KOPT-K1 (cell line): Measurements from ENCODE around the gene TMEM135.
"Not testable (repeated sequence)": the region's sequence is repeated elsewhere in the genome, so short reads cannot be mapped to it uniquely, and the experiment has no call there.

Experiments used
- H3K27ac ChIP-seq: fragments of 200-600 bp; sonication (generic); 2 replicates; pipeline ENCODE4 v1.5.1; 2016; ENCODE audit warnings: antibody characterized with exemption, mild to moderate bottlenecking, low read depth, low read length; ENCODE audit not compliant: poor library complexity, severe bottlenecking
- H3K36me3 ChIP-seq: fragments of 200-600 bp; sonication (generic); 2 replicates; pipeline ENCODE4 v1.5.1; 2017; ENCODE audit warnings: antibody characterized with exemption, mild to moderate bottlenecking, low read length, moderate library complexity; ENCODE audit not compliant: insufficient read depth
- H3K9me3 ChIP-seq: fragments of 200-600 bp; sonication (generic); 2 replicates; pipeline ENCODE4 v1.5.1; 2017; ENCODE audit warnings: antibody characterized with exemption, low read length, mild to moderate bottlenecking; ENCODE audit not compliant: insufficient read depth, poor library complexity, severe bottlenecking

TMEM135 gene

GRCh38 chr11:87083029-87083428 lies 45.3 kb downstream of the TMEM135 start:
- peaks cover 35% of the 10 kb centered on the region for H3K36me3 ChIP-seq
- H3K27ac ChIP-seq: peak overlapping the region; percentile 4
- H3K9me3 ChIP-seq: peaks cover 31% of the 10 kb centered on the region

- H3K9me3 ChIP-seq: peaks cover 43% of the 10 kb centered on the region
- no peak overlapping the region for H3K27ac ChIP-seq
- peaks cover 50% of the 10 kb centered on the region for H3K36me3 ChIP-seq
These were observed 54.4 kb downstream of the TMEM135 start for GRCh38 chr11:87092159-87092558.

GRCh38 chr11:87092567-87092966 lies 54.8 kb downstream of the TMEM135 start:
- Histone ChIP-seq H3K27ac (no peak overlapping the region), H3K36me3 (peaks cover 46% of the 10 kb centered on the region)

GRCh38 chr11:87097582-87097981 lies 59.8 kb downstream of the TMEM135 start:
- H3K27ac ChIP-seq: no peak overlapping the region
- peaks cover 44% of the 10 kb centered on the region for H3K36me3 ChIP-seq

More at GRCh38 chr11:87092567-87092966, 54.8 kb downstream of the TMEM135 start:
- H3K9me3 ChIP-seq: peaks cover 39% of the 10 kb centered on the region

GRCh38 chr11:87101956-87102580 lies 64.3 kb downstream of the TMEM135 start:
- H3K36me3 ChIP-seq: peaks cover 45% of the 10 kb centered on the region
- H3K9me3 ChIP-seq: peaks cover 22% of the 10 kb centered on the region
- H3K27ac ChIP-seq: no peak overlapping the region

More at GRCh38 chr11:87097582-87097981, 59.8 kb downstream of the TMEM135 start:
- peaks cover 12% of the 10 kb centered on the region for H3K9me3 ChIP-seq

- H3K27ac ChIP-seq: not testable (repeated sequence)
- Histone ChIP-seq H3K36me3 (peaks cover 36% of the 10 kb centered on the region), H3K9me3 (peaks cover 22% of the 10 kb centered on the region)
These were observed 68.1 kb downstream of the TMEM135 start for GRCh38 chr11:87105826-87106225.

GRCh38 chr11:87107379-87107778 lies 69.6 kb downstream of the TMEM135 start:
- peaks cover 29% of the 10 kb centered on the region for H3K36me3 ChIP-seq
- H3K27ac ChIP-seq: not testable (repeated sequence)
- H3K9me3 ChIP-seq: peaks cover 22% of the 10 kb centered on the region

- H3K36me3 ChIP-seq: peaks cover 11% of the 10 kb centered on the region
- H3K9me3 ChIP-seq: peaks cover 11% of the 10 kb centered on the region
- no peak overlapping the region for H3K27ac ChIP-seq
These were observed 72.9 kb downstream of the TMEM135 start for GRCh38 chr11:87110443-87111131.

GRCh38 chr11:87114093-87114492 lies 76.4 kb downstream of the TMEM135 start:
- H3K27ac ChIP-seq: no peak overlapping the region

GRCh38 chr11:87116185-87116584 lies 78.5 kb downstream of the TMEM135 start:
- Histone ChIP-seq H3K27ac (no peak overlapping the region), H3K9me3 (no peaks in the 10 kb centered on the region), H3K36me3 (no peaks in the 10 kb centered on the region)

More at GRCh38 chr11:87114093-87114492, 76.4 kb downstream of the TMEM135 start:
- Histone ChIP-seq H3K9me3 (no peaks in the 10 kb centered on the region), H3K36me3 (no peaks in the 10 kb centered on the region)

- Histone ChIP-seq H3K36me3 (no peaks in the 10 kb centered on the region), H3K27ac (no peak overlapping the region), H3K9me3 (no peaks in the 10 kb centered on the region)
These were observed 83.2 kb downstream of the TMEM135 start for GRCh38 chr11:87120937-87121336.

GRCh38 chr11:87122852-87123251 lies 85.1 kb downstream of the TMEM135 start:
- H3K36me3 ChIP-seq: no peaks in the 10 kb centered on the region
- H3K27ac ChIP-seq: no peak overlapping the region

GRCh38 chr11:87125257-87125656 lies 87.5 kb downstream of the TMEM135 start:
- no peak overlapping the region for H3K27ac ChIP-seq
- H3K36me3 ChIP-seq: no peaks in the 10 kb centered on the region
- H3K9me3 ChIP-seq: no peaks in the 10 kb centered on the region

More at GRCh38 chr11:87122852-87123251, 85.1 kb downstream of the TMEM135 start:
- no peaks in the 10 kb centered on the region for H3K9me3 ChIP-seq

GRCh38 chr11:87127101-87127500 lies 89.4 kb downstream of the TMEM135 start:
- Histone ChIP-seq H3K9me3 (no peaks in the 10 kb centered on the region), H3K27ac (no peak overlapping the region), H3K36me3 (no peaks in the 10 kb centered on the region)

- Histone ChIP-seq H3K36me3 (no peaks in the 10 kb centered on the region), H3K9me3 (no peaks in the 10 kb centered on the region), H3K27ac (no peak overlapping the region)
These were observed 90.6 kb downstream of the TMEM135 start for GRCh38 chr11:87128372-87128771.
